WTC11 (cell line): ENCODE data around the gene BMP4. TPM values are rescaled to one million over a fixed set of nuclear protein-coding genes. Genes with fewer than 3 reads are reported as not detected.

Experiments
- ATAC-seq: fragments of 200-7000 bp; cut with Tn5 transposase; 2 replicates; pipeline ENCODE4 v1.10.0; 2021; ENCODE audit warnings: mild to moderate bottlenecking, moderate library complexity
- CTCF ChIA-PET: fragments of 300-600 bp; sonication (Branson Sonifier 250); formaldehyde crosslinking; loops from one replicate; lab custom pipeline; 2021; ENCODE audit warnings: antibody characterized with exemption; lab: Charles Lee
- POLR2A ChIA-PET: fragments of 350-600 bp; sonication (Branson Sonifier 250); formaldehyde crosslinking; loops from one replicate; lab custom pipeline; 2021; ENCODE audit warnings: antibody characterized with exemption; lab: Charles Lee
- DNase-seq: peaks from one replicate; pipeline ENCODE4 v3.0.0; 2021; ENCODE audit warnings: low spot score
- H3K27ac Mint-ChIP-seq: 2 replicates; pipeline ENCODE4 v1.8.0; 2021; ENCODE audit warnings: mixed read lengths
- H3K27me3 Mint-ChIP-seq: 2 replicates; pipeline ENCODE4 v1.8.0; 2021; ENCODE audit warnings: low read depth, mild to moderate bottlenecking, moderate library complexity, mixed read lengths
- H3K36me3 Mint-ChIP-seq: 2 replicates; pipeline ENCODE4 v1.8.0; 2021; ENCODE audit warnings: mixed read lengths
- H3K4me1 Mint-ChIP-seq: 2 replicates; pipeline ENCODE4 v1.8.0; 2022; ENCODE audit warnings: mixed read lengths
- H3K4me3 Mint-ChIP-seq: 2 replicates; pipeline ENCODE4 v1.8.0; 2021; ENCODE audit warnings: mild to moderate bottlenecking, moderate library complexity, mixed read lengths
- H3K9me3 Mint-ChIP-seq: 2 replicates; pipeline ENCODE4 v1.8.0; 2021; ENCODE audit warnings: mixed read lengths
- ATF1 ChIP-seq: sonication (generic); formaldehyde crosslinking; IDR thresholded peaks from 2 replicates; pipeline ENCODE4 v1.8.1; 2023; ENCODE audit warnings: mild to moderate bottlenecking, moderate library complexity, missing genetic modification reagents
- CBFB ChIP-seq: sonication (generic); formaldehyde crosslinking; IDR thresholded peaks from 2 replicates; pipeline ENCODE4 v1.8.1; 2022; ENCODE audit warnings: mild to moderate bottlenecking, low read depth, missing genetic modification reagents
- E2F4 ChIP-seq: sonication (generic); formaldehyde crosslinking; IDR thresholded peaks from 2 replicates; pipeline ENCODE4 v1.8.1; 2022; ENCODE audit warnings: low read depth, mild to moderate bottlenecking, moderate library complexity, missing genetic modification reagents, borderline replicate concordance
- E2F5 ChIP-seq: sonication (generic); formaldehyde crosslinking; IDR thresholded peaks from 2 replicates; pipeline ENCODE4 v1.8.1; 2022; ENCODE audit warnings: mild to moderate bottlenecking, moderate library complexity, missing genetic modification reagents
- ETV6 ChIP-seq: sonication (generic); formaldehyde crosslinking; IDR thresholded peaks from 2 replicates; pipeline ENCODE4 v1.8.1; 2022; ENCODE audit warnings: mild to moderate bottlenecking, missing genetic modification reagents
- FOXP1 ChIP-seq: sonication (generic); formaldehyde crosslinking; IDR thresholded peaks from 2 replicates; pipeline ENCODE4 v1.8.0; 2022; ENCODE audit warnings: missing genetic modification reagents, mild to moderate bottlenecking, moderate library complexity, borderline replicate concordance
- JUN ChIP-seq: sonication (generic); formaldehyde crosslinking; IDR thresholded peaks from 2 replicates; pipeline ENCODE4 v1.8.0; 2023; ENCODE audit warnings: mild to moderate bottlenecking, missing genetic modification reagents
- NFE2L1 ChIP-seq: sonication (generic); formaldehyde crosslinking; IDR thresholded peaks from 2 replicates; pipeline ENCODE4 v1.8.1; 2023; ENCODE audit warnings: missing genetic modification reagents
- NFYB ChIP-seq: sonication (generic); formaldehyde crosslinking; conservative IDR thresholded peaks from 2 replicates; pipeline ENCODE4 v1.8.0; 2022; ENCODE audit warnings: low read depth, missing genetic modification reagents
- NR2C2 ChIP-seq: sonication (generic); formaldehyde crosslinking; IDR thresholded peaks from 2 replicates; pipeline ENCODE4 v1.8.0; 2022; ENCODE audit warnings: mild to moderate bottlenecking, missing genetic modification reagents
- NR3C1 ChIP-seq: sonication (generic); formaldehyde crosslinking; conservative IDR thresholded peaks from 2 replicates; pipeline ENCODE4 v1.8.1; 2023; ENCODE audit warnings: low read depth, mild to moderate bottlenecking, missing genetic modification reagents
- OVOL2 ChIP-seq: fragments of 250-450 bp; sonication (Bioruptor Pico); IDR thresholded peaks from 2 replicates; pipeline ENCODE4 v1.9.0; 2021; ENCODE audit warnings: mild to moderate bottlenecking, borderline replicate concordance
- PRDM15 ChIP-seq: sonication (generic); formaldehyde crosslinking; IDR thresholded peaks from 2 replicates; pipeline ENCODE4 v1.8.0; 2022; ENCODE audit warnings: missing genetic modification reagents
- PREB ChIP-seq: sonication (generic); formaldehyde crosslinking; IDR thresholded peaks from 2 replicates; pipeline ENCODE4 v1.8.1; 2022; ENCODE audit warnings: mild to moderate bottlenecking, missing genetic modification reagents, moderate library complexity, borderline replicate concordance
- RELA ChIP-seq: sonication (generic); formaldehyde crosslinking; IDR thresholded peaks from 2 replicates; pipeline ENCODE4 v1.8.1; 2022; ENCODE audit warnings: missing genetic modification reagents, mild to moderate bottlenecking, borderline replicate concordance
- RORB ChIP-seq: fragments of 250-450 bp; sonication (Bioruptor Pico); IDR thresholded peaks from 2 replicates; pipeline ENCODE4 v1.9.0; 2021; ENCODE audit warnings: mild to moderate bottlenecking
- SMAD3 ChIP-seq: sonication (generic); formaldehyde crosslinking; IDR thresholded peaks from 2 replicates; pipeline ENCODE4 v1.8.0; 2022; ENCODE audit warnings: missing genetic modification reagents, mild to moderate bottlenecking, borderline replicate concordance
- SMAD4 ChIP-seq: sonication (generic); formaldehyde crosslinking; IDR thresholded peaks from 2 replicates; pipeline ENCODE4 v1.8.0; 2022; ENCODE audit warnings: mild to moderate bottlenecking, missing genetic modification reagents
- TP53 ChIP-seq: sonication (generic); formaldehyde crosslinking; IDR thresholded peaks from 2 replicates; pipeline ENCODE4 v1.8.1; 2023; ENCODE audit warnings: mild to moderate bottlenecking, missing genetic modification reagents
- ZBTB21 ChIP-seq: sonication (generic); formaldehyde crosslinking; IDR thresholded peaks from 2 replicates; pipeline ENCODE4 v1.8.1; 2023; ENCODE audit warnings: mild to moderate bottlenecking, missing genetic modification reagents, borderline replicate concordance
- ZBTB43 ChIP-seq: sonication (generic); formaldehyde crosslinking; IDR thresholded peaks from 2 replicates; pipeline ENCODE4 v1.8.1; 2023; ENCODE audit warnings: mild to moderate bottlenecking, missing genetic modification reagents
- ZNF263 ChIP-seq: sonication (generic); formaldehyde crosslinking; IDR thresholded peaks from 2 replicates; pipeline ENCODE4 v1.8.1; 2022; ENCODE audit warnings: low read depth, mild to moderate bottlenecking, moderate library complexity, missing genetic modification reagents
- ZNF396 ChIP-seq: fragments of 250-450 bp; sonication (Bioruptor Pico); IDR thresholded peaks from 2 replicates; pipeline ENCODE4 v1.8.0; 2021; ENCODE audit warnings: mild to moderate bottlenecking, moderate library complexity, borderline replicate concordance
- ZNF423 ChIP-seq: fragments of 250-450 bp; sonication (Bioruptor Pico); IDR thresholded peaks from 2 replicates; pipeline ENCODE4 v2.1.2; 2022; ENCODE audit warnings: mild to moderate bottlenecking, moderate library complexity
- ZSCAN18 ChIP-seq: fragments of 250-450 bp; sonication (Bioruptor Pico); IDR thresholded peaks from 2 replicates; pipeline ENCODE4 v2.1.2; 2022; ENCODE audit warnings: mild to moderate bottlenecking, moderate library complexity
- total RNA-seq: library from RNA; stranded (reverse); gene quantifications from 3 replicates; pipeline ENCODE4 v1.2.3, GENCODE V29; 2021

BMP4 gene
- total RNA-seq, 1 experiment from 2014 or later: 7.8 TPM

- TF ChIP-seq PREB (CRISPR knock-in tag): no peak
- TF ChIP-seq E2F5 (CRISPR knock-in tag): no peak
- TF ChIP-seq ZBTB43 (CRISPR knock-in tag): no peak
- TF ChIP-seq ZNF263 (CRISPR knock-in tag): no peak
- TF ChIP-seq SMAD3 (CRISPR knock-in tag): no peak
- no peak for TF ChIP-seq NR2C2
- no peak for TF ChIP-seq CBFB
- no peak for TF ChIP-seq ETV6 (CRISPR knock-in tag)
- no peak for TF ChIP-seq ATF1 (CRISPR knock-in tag)
Measured at GRCh38 chr14:53964249-53964648, 7.6 kb upstream of the BMP4 start (continued).

- ATAC-seq (peak; percentile 68), DNase-seq (peak; percentile 55)
- peaks cover 74% of the 10 kb centered on the region for H3K27me3 Mint-ChIP-seq
- H3K4me1 Mint-ChIP-seq: peaks cover 41% of the 10 kb centered on the region
- H3K9me3 Mint-ChIP-seq: peaks cover 6% of the 10 kb centered on the region
- H3K4me3 Mint-ChIP-seq: peak overlapping the region; percentile 77
- H3K36me3 Mint-ChIP-seq: no peaks in the 10 kb centered on the region; the same call in none of the 2 replicates
- ChIA-PET CTCF (interaction anchor here (0.5 to 2.4 kb wide), 12 partner anchors 10 to 1126 kb away, joined by 3 to 12 read pairs (median 4); no protein-coding TSS in a partner anchor), POLR2A (no interaction called here)
- H3K27ac Mint-ChIP-seq: no peak overlapping the region
- TF ChIP-seq ZNF423 (CRISPR knock-in tag): no peak
- no peak for TF ChIP-seq NFYB (CRISPR knock-in tag)
- TF ChIP-seq RELA (CRISPR knock-in tag): no peak
- TF ChIP-seq RORB: no peak
- no peak for TF ChIP-seq SMAD4 (CRISPR knock-in tag)
- 0 out of 2 replicates have a peak, but pooled peaks have one; percentile 28 for TF ChIP-seq PRDM15
- TF ChIP-seq NR3C1 (CRISPR knock-in tag): no peak
- TF ChIP-seq ZSCAN18: no peak
- no peak for TF ChIP-seq E2F4 (CRISPR knock-in tag)
- TF ChIP-seq NFE2L1 (CRISPR knock-in tag): no peak
- TF ChIP-seq FOXP1 (CRISPR knock-in tag): peak; percentile 48; the same call in 1 of the 2 replicates
- no peak for TF ChIP-seq ZBTB21 (CRISPR knock-in tag)
- TF ChIP-seq JUN: no peak
- no peak for TF ChIP-seq OVOL2
- no peak for TF ChIP-seq TP53
- TF ChIP-seq ZNF396 (CRISPR knock-in tag): no peak
Measured at GRCh38 chr14:53963320-53964227, 6.9 kb upstream of the BMP4 start.
